Suprapubic skin (tissue), 4 donors: Measurements from ENCODE around the gene WASF2.

Experiments
- CTCF ChIP-seq, 2 donors: fragments of 200-600 bp in 1 of 2; fragments of 450-650 bp in 1 of 2; sonication (generic) in 1 of 2; IDR thresholded peaks; one replicate each; pipeline ENCODE4 v1.5.1; 2016 to 2019; ENCODE audit warnings: antibody characterized with exemption in 2 of 2, mild to moderate bottlenecking in 1 of 2, moderate library complexity in 1 of 2
- EP300 ChIP-seq: sonication (generic); formaldehyde crosslinking; IDR thresholded peaks from one replicate; pipeline ENCODE4 v1.6.1; 2017; ENCODE audit warnings: antibody characterized with exemption
- POLR2A ChIP-seq, 2 donors: fragments of 450-650 bp; IDR thresholded peaks; one replicate each; pipeline ENCODE4 v1.6.1; 2017; ENCODE audit warnings: antibody characterized with exemption in 2 of 2, mild to moderate bottlenecking in 2 of 2, moderate library complexity in 2 of 2
- POLR2AphosphoS5 ChIP-seq, 3 donors: sonication (generic); formaldehyde crosslinking; IDR thresholded peaks; one replicate each; pipeline ENCODE4 v1.6.1; 2017; ENCODE audit warnings: antibody characterized with exemption in 3 of 3

- TF ChIP-seq POLR2A (IDR thresholded peaks at IDR 0.05) = no peak
- TF ChIP-seq EP300 = no peak
- no peak for TF ChIP-seq CTCF (IDR thresholded peaks at IDR 0.05)
- no peak for TF ChIP-seq POLR2AphosphoS5 (IDR thresholded peaks at IDR 0.05)
These were observed 58.4 kb downstream of the WASF2 start for GRCh38 chr1:27431601-27431940.
